Hepatocyte (in vitro differentiated cells): Measurements from ENCODE around the gene CDH4.

Source experiments
- CTCF ChIP-seq: fragments of 200-600 bp; sonication (generic); IDR thresholded peaks from 2 replicates; pipeline ENCODE4 v1.5.1; 2016; ENCODE audit warnings: antibody characterized with exemption, mild to moderate bottlenecking; ENCODE audit not compliant: poor library complexity
- EZH2phosphoT487 ChIP-seq: fragments of 200-600 bp; sonication (generic); IDR thresholded peaks from one replicate; pipeline ENCODE4 v1.6.1; 2018; ENCODE audit warnings: antibody characterized with exemption, mild to moderate bottlenecking, low read depth, moderate library complexity; ENCODE audit not compliant: unreplicated experiment, severe bottlenecking

GRCh38 chr20:61735503-61735785 is 483.4 kb downstream of the CDH4 start:
- no peak for TF ChIP-seq EZH2phosphoT487
- TF ChIP-seq CTCF, result no peak
